NCI-H1105 (cell line): ENCODE results near the gene C1QTNF1.

ENCODE experiments used
- DNase-seq: peaks from one replicate; lab custom pipeline; 2025; lab: John Stamatoyannopoulos, UW

The C1QTNF1 gene

DNA sequence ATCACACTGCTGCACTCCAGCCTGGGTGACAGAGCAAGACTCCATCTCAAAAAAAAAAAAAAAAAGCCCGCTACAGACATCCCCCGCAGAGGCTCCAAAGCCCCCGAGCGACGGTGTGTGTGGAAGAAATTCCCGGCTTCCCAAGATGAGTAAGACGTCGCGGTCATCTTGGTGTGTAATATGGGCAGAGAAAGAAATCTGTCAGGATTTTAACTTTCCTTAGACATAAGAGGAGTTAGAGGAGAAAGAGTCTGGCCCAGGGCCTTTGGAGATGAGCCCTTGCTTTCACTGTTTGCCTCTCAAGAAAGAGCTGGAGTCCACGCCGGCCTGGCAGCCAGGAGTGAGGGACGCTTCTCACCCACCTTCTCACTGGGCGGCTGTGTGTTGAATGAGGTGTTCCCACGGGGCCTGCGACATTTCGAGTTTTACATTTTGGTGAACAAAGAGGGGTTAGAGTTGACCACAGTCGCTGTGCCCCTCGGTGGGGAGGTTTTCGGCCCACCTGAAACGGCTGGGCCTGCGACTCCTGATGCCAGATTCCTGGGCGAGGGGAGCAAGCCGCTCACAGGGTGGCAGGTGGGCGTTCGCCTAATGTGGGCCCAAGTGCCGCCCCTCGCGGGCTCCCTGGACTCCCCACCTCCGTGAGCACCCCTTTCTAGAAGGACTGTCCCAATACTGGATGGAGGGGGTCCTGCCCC, 17.9 kb downstream of the C1QTNF1 start:
- DNase-seq: no peak

DNA sequence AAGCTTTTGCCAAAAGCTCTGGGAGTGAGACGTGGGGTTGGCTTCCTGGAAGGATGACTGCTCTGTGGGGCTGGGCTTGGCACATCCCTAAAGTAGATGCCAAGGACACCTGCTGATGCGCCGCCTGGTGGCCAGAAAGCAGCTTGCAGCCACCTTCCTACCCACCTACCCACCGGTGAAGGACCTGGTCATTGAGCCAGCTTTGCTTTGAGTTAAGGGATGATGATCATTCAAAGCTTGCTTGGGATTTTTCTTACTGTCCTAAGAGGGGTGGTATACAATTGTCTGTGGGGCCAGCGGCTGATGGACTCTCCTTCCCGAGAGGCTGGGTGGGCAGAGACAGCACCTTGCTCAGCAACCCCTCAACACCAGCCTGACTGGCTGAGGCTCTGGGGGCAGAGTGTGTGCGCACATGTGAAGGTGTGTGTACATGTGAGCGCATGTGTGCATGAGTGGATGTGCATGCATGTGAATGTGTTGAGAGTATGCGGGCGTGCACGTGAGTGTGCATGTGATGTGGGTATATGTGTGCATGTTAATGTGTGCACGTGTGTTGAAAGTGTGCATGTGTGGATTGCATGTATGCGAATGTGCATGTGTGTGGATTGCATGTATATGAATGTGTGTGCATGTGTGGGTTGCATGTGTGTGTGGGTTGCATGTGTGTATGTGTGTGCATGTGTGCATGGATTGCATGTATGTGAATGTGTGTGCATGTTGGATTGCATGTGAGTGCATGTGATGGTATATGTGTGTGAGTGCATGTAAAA, 18.6 kb downstream of the C1QTNF1 start:
- DNase-seq: peak; percentile 54

DNA sequence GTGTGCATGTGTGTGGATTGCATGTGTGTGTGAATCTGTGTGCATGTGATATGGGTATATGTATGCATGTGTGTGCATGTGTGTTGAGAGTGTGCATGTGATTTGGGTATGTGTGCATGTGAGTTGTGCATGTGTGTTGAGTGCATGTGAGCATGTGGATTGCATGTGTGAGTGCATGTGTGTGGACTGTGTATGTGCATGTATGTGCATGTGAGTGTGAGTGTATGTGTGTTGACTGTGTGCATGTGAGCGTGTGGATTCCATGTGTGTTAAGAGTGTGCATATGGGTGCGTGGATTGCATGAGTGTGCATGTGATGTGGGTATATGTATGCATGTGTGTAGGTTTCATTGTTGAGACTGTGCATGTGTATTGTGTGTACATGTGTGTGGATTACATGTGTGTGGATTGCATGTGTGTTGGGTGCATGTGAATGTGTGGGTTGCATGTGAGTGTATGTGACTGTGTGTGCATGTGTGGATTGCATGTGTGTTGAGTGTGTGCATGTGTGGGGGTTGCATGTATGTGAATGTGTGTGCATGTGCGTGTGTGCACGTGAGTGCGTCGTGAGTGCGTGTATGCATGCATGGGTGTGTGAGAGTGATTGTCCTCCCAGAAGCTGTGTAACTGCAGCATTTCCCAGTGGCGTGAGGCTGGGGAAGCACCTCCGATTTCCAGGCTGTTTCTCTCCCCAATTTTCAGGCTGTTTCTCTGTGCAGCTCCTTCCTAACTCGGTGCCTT, 19.4 kb downstream of the C1QTNF1 start:
- DNase-seq: no peak

DNA sequence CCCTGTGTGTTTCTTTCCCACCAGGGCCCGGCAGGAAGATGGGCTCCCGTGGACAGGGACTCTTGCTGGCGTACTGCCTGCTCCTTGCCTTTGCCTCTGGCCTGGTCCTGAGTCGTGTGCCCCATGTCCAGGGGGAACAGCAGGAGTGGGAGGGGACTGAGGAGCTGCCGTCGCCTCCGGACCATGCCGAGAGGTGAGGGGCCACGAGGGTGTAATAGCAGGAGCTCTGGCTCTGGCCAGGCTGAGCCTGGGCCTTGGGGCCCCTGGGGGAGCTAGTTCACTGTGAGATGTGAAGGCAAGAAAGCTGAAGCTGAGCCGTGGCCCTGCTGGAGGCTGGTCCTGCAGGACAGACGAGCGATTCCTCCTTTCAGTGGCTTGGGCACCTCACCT, 20.0 kb downstream of the C1QTNF1 start:
- DNase-seq: no peak

DNA sequence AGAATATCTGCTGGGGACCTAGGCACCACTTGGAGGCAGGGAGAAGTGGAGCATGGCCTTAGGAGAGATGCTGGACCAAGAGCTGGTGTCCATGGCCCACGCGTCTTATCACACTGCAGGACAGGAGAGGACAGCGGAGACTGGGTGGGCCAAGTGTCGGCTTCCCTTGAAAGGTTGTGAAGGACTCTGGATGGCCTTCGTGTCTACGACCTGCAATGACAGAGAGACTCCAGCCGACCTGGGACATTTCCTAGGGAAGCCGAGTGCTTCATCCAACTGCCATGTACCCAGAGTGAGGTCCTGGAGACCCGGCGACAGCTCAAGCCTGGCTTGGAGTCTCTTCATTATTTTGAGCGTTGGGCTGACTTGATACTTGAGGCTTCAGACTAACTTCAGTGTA, 20.5 kb downstream of the C1QTNF1 start:
- no peak for DNase-seq

DNA sequence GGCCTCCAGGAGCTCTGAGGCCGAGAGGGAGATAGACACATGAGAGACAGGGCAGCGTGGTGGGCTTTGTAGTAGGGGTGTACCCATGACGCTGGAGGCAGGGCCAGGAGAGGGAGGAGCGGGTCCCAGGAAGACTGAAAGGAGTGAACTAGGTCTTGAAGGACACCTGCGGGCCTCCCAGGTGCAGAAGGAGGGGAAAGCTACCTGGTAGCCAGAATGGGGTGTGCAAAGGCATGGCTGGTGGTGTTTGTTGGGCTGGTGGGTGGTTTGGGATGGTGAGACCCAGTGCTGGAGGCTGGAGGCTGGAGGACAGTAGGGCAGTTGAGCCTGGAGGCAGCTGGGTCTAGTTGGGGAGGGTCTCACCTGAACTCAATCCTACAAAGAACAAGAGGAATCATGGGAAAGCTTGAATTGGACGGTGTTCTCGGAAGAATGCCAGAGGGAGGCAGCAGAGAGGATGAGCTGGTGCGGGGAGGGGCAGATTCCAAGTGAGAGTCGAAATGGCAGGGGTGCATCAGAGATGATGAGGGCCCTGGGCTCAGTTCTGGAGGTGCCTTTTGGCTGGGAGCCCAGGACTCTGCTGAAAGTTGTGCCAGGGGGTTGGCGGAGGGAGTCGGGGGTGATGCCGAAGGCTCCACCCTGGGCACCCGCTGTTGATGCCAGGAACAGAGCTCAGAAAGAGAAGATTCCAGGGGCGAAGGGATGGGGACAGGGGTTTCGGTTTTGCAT, 21.2 kb downstream of the C1QTNF1 start:
- DNase-seq: no peak

DNA sequence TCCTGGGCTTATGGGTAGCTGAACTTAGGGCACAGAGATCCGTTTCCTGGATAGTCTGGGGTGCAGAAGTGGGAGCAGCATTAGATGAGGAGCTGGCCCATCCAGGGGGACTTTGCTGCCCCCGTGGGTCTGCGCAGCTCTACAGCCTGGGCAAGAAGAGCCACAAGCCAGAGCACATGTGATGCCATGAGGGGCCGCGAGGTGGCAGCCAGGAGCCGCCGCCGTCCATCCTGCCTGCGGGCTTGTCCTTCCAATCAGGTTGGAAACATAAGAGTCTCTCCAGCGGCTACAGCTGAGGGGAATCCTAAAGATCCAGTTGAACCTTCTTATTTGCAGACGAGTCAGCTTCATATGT, 21.9 kb downstream of the C1QTNF1 start:
- DNase-seq: no peak

DNA sequence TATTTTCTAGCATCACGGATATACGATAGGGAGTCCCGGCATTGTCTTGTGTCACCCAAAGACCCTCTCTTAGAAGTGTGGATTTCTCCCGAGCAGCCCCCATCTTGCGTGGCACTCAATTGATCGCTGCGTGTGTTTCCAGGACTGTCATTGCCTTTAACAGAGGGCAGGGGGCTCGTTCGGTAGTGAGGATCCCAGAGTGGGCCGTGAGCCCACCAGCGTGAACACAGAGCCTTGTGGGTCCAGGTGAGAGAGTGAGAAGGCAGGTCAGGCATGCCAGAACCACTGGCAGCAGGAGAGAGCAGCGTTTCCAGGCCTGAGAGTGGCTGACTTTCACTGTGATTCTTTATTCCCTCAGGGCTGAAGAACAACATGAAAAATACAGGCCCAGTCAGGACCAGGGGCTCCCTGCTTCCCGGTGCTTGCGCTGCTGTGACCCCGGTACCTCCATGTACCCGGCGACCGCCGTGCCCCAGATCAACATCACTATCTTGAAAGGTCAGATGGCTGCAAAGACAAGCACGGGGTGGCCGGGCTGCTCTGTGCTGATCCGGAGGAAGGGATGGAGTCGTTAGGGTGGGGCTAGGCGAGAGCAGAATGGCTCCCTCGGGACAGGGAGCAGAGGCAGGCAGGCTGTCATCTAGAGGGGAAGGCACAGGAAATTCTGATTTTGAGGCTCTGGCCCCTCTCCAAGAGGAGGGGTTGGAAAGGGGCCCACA, 22.4 kb downstream of the C1QTNF1 start:
- no peak for DNase-seq

DNA sequence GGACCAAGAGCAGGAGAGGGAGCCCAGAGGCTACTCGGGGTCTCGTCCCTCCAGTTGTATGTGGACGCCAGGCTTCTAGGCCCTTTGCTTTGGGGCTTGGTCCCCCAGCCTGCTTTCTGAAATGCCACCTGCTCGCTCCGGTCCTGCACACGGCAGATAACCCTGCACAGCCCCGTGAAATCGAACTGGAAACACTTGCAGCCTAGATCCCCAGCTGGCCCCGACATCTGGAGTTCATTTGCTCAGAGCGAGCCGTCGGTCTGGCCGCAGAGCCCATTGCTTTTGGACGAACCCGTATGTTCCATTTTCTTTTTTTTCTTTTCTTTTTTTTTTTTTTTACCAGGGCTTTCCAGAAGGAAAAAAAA, 22.9 kb downstream of the C1QTNF1 start:
- no peak for DNase-seq

DNA sequence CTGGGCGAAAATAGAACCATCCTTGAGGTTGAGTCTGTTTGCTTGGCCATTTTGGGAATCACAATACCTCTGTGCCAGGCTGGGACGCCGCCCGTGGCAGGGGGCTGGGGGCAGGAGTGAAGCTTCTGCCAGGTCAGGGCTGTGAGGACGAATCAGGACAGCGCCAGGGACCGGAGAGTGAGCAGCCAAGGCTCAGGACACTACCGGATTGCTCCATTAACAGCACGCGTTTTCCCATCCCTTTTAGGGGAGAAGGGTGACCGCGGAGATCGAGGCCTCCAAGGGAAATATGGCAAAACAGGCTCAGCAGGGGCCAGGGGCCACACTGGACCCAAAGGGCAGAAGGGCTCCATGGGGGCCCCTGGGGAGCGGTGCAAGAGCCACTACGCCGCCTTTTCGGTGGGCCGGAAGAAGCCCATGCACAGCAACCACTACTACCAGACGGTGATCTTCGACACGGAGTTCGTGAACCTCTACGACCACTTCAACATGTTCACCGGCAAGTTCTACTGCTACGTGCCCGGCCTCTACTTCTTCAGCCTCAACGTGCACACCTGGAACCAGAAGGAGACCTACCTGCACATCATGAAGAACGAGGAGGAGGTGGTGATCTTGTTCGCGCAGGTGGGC, 23.4 kb downstream of the C1QTNF1 start:
- DNase-seq: no peak

DNA sequence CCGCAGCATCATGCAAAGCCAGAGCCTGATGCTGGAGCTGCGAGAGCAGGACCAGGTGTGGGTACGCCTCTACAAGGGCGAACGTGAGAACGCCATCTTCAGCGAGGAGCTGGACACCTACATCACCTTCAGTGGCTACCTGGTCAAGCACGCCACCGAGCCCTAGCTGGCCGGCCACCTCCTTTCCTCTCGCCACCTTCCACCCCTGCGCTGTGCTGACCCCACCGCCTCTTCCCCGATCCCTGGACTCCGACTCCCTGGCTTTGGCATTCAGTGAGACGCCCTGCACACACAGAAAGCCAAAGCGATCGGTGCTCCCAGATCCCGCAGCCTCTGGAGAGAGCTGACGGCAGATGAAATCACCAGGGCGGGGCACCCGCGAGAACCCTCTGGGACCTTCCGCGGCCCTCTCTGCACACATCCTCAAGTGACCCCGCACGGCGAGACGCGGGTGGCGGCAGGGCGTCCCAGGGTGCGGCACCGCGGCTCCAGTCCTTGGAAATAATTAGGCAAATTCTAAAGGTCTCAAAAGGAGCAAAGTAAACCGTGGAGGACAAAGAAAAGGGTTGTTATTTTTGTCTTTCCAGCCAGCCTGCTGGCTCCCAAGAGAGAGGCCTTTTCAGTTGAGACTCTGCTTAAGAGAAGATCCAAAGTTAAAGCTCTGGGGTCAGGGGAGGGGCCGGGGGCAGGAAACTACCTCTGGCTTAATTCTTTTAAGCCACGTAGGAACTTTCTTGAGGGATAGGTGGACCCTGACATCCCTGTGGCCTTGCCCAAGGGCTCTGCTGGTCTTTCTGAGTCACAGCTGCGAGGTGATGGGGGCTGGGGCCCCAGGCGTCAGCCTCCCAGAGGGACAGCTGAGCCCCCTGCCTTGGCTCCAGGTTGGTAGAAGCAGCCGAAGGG, 24.2 kb downstream of the C1QTNF1 start:
- DNase-seq: no peak

DNA sequence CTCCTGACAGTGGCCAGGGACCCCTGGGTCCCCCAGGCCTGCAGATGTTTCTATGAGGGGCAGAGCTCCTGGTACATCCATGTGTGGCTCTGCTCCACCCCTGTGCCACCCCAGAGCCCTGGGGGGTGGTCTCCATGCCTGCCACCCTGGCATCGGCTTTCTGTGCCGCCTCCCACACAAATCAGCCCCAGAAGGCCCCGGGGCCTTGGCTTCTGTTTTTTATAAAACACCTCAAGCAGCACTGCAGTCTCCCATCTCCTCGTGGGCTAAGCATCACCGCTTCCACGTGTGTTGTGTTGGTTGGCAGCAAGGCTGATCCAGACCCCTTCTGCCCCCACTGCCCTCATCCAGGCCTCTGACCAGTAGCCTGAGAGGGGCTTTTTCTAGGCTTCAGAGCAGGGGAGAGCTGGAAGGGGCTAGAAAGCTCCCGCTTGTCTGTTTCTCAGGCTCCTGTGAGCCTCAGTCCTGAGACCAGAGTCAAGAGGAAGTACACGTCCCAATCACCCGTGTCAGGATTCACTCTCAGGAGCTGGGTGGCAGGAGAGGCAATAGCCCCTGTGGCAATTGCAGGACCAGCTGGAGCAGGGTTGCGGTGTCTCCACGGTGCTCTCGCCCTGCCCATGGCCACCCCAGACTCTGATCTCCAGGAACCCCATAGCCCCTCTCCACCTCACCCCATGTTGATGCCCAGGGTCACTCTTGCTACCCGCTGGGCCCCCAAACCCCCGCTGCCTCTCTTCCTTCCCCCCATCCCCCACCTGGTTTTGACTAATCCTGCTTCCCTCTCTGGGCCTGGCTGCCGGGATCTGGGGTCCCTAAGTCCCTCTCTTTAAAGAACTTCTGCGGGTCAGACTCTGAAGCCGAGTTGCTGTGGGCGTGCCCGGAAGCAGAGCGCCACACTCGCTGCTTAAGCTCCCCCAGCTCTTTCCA, 25.1 kb downstream of the C1QTNF1 start:
- DNase-seq: no peak

DNA sequence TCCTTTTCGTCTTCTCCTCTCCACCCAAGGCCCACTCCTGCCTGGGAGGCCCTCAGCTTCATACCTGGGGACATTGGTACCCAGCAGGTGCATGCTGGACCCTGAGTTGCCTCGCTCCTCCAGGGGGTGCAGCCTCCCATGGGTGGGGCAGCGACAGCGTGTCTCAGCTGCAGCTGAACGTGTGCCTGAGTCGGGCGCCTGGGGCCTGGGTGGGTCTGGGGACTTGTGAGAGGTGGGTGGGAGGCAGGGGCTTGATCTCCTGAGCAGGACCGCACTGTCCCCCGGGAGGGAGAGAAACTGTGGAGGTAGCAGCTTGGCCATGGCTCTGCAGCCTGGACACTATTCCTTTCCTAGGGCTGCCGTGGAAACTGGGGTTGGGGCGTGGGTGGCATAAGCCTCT, 25.9 kb downstream of the C1QTNF1 start:
- no peak for DNase-seq

DNA sequence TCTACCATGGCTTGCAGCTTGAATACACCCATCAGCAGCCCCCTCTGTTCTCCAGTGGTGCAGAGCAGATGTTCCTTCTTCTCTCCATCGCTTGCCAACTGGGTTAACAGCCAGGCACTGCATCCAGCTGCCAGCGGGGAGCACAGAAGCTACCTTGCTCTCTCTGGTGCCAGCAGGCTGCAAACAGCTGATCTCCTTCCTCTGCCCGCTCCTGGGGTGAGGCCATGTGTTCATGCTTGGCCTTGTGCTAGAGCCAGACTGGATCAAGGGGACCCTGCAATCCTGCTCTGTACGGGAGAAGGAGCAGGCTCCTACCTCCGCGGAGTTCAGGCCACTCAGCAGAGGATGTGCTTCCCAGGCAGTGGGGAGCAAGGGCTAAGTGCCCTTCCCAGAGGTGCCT, 26.6 kb downstream of the C1QTNF1 start:
- DNase-seq: no peak

DNA sequence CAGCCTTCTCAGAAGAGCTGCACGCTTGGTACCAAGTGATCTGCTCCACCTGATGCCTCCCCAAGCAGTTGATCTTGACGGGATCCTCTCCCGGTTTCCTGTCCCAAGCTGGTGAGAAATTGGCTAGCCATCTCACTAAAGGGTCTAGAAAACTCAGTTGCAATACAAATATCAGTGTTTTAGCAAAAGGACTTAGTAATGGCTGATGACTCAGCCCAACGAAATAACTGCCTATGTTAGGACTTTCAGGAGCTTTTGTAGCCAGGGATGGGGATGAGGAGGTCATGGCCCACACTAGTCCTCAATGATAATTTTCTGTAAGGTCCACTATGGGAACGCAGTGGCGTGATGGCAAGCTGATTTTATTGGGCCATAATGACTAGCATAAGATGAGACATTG, 27.3 kb downstream of the C1QTNF1 start:
- DNase-seq: no peak

DNA sequence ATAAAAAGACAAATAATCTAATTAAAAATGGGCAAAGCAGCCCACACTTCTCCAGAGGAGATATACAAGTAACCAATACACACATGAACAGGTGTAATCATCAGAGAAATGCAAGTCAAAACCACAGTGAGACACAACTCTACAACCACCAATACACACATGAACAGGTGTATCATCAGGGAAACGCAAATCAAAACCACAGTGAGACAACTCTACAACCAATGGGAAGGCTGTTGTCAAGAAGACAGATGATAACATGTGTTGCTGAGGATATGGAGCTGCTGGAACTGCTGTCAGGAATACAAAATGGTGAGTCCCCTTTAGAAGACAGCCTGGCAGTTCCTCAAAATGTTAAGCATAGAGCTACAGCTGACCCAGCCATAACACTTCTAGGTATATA, 28.2 kb downstream of the C1QTNF1 start:
- no peak for DNase-seq

DNA sequence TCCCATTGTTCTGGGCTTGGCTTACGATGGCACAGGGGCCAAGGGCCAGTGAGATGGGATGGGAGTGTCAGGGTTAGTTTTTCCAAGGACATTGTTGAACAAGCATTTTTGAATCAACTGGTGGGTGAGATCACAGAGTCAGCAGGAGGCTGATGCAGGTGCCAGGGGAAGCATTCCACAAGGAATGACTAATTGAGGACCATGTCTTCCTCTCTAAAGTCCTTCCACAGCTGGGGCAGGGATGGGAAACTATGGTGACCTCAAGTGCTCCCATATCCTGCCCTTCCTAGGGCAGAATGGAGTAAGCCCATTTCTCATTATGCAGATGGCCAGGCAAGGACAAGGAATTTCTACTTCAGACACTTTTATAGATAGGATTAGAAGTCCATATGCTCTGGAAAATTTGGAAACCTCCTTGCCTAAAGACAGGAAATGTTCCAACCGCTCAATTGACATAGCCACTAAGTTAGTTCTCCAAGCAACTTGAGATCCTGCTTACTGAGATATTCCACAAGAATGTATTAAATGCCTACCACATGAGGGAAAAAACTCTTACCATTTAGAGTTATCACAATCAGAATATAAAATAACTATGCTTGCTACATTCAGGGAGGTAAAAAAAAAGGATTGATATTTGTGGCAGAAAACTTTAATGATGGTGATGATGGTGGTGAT, 29.4 kb downstream of the C1QTNF1 start:
- no peak for DNase-seq

DNA sequence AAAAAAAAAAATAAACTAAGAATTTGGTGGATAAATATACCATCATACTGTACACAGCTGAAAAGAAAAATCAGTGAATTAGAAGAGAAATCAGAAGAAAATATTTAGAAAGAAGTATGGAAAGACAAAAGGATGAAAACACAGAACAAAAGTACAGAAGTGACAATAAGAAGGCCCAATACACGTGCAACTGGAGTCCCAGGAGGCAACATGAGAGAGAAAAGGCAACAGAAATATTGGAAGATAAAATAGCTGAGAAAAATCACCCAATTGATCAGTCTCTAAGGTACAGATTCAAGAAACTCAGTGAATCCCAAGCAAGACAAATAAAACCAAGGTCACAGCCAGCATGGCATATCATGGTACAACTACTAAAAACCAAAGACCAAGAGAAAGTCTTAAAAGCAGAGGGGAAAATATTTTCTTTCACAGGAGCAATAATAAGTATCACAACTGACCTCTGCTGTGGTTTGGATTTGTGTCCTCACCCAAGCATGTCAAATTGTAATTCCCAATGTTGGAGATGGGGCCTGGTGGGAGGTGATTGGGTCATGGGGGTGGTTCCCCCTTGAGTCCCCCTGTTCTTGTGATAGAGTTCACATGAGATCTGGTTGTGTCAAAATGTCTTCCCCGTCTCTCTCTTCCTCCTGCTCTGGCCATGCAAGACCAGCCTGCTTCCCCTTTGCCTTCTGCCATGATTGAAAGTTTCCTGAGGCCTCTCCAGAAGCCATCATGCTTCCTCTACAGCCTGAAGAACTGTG, 30.4 kb downstream of the C1QTNF1 start:
- DNase-seq: no peak
